DMS79 treated with DMSO at 0.1 percent for 48 hours (cell line): ENCODE data around the gene NPW.

Experiments
- DNase-seq: peaks from one replicate; lab custom pipeline; 2025; lab: John Stamatoyannopoulos, UW

NPW gene

DNA sequence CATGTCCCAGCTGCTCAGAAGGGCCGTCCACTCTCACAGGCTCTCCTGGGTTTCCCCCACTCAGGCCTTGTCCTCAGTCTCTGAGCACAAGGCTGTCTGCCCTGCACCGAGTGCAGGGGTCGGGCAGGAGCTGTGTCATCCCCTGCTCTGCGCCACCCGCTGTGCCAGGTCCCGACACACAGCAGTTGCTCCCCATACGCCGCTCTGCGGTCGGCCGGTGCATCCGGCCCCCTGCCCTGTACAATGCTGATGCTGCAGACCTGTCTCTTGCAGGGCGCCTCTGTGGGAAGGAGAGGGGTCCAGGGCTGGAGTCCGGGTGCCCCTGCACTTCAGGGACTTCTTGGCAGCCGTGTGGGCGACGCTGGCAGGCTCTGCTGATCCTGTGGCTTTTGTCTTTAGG is 34.3 kb downstream of the NPW start:
- DNase-seq = no peak

DNA sequence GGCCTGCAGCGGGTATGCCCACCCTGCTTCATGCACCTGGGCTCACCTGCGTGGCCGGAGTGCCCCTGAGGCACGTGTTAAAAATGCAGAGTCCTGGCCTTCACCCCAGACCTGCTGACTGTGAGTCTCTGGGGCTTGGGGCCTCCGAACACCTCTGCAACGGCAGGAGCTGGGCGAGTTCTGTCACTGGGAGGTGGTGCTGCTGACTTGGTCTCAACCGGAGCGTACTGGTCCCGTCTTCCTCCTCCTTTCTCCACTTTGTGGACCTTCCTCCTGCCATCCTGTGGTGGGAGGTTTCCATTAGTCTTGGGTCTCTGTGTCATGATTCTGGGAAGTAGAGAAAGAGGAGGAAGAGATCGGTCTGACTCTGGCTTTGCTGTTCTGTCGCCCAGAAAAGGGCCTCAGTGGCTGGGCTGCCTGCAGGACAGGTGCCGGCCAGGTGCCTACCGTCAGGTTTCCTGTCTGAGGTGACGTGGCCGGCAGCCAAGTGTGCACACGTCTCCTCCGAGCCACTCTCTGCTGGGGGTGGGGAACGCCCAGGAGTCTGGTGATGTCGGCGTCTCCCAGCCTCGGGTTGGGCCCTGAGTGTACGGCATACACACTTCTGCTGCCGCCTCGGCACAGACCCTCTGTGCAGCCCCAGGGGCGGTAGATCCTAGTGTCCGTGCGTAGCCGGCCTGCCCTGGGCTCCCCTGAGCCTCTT is 35.1 kb downstream of the NPW start:
- peak; percentile 84 for DNase-seq

DNA sequence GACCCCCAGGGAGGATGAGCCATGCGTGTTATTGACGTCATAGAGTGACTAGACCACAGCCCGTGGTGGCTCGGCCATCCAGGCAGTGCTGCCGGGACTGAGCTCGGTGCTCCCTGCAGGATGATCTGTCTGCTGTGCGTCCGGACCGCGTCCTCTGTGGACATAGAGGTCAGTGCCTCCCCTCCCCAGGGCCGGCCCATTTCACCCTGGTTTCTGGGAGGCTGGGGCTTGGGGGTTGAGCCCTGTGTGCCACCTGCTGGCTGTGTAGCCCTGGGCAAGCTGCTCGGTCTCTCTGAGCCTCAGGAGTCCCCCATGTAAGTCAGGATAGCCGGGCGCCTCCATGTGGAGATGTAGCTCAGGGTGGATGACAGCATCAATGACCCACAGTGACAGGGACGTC is 36.5 kb downstream of the NPW start:
- DNase-seq = no peak

DNA sequence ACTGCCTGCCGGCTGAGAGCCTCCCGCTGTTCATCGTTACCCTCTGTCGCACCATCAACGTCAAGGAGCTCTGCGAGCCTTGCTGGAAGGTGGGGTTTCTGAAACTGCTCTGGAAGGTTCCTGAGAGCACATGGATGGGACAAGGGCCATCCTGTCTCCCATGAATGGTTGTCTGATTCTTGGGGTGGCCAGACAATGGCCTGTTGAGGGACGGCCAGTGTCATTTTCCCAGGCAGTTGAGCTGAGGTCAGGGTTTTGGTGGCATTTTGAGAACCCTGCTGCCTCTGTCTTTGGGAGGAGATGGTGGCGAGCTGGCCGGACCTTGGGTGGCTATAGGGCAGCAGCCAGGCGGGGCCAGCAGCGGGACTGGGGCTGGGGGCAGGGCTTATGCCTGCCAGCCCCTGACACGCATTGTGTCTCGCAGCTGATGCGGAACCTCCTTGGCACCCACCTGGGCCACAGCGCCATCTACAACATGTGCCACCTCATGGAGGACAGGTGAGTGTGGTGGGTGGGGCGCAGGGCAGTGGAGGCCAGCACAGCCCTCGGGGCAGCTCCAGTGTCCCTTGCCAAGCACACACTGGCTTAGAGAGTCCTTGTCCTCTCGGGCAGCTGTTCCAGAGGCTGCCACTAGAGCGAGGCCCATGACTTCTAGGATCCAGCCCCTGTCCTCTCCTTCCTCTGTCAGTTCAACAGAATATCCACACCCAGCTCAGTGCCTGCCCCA is 37.3 kb downstream of the NPW start:
- DNase-seq = peak; percentile 82

DNA sequence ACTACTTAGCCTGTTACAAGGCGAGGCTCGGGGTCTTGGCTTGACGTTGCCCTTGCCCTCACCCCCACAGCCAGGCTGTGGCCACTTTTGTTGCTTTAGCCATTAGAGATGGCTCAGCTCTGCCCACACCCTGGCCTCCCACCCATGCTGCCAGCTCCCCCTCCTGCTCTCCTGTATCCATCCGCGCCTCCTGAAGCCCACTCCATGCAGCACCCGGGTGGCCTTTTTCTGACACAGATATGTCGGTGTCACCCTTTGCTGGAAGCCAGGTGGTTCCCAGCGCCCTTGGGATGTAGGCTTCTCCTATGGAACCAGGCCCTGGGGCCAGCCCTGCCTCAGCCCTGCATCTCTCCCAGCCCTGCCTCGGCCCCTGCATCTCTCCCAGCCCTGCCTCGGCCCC is 37.9 kb downstream of the NPW start:
- DNase-seq = no peak

DNA sequence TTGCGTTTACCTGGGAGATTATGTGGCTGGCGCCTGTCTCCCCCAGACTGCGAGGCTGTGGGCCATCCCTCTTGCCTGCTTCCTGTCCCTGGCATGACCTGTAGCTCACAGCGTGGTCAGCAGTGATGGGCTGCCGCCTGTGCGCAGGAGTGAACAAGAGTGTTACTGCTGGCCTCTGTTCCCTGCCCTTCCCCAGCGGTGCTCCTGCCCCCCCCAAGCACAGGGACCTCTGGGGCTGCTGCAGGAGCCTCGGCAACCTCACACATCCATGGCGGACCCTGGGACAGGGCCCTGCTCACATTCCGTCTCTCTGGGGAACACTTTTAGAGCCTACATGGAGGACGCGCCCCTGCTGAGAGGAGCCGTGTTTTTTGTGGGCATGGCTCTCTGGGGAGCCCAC is 38.8 kb downstream of the NPW start:
- no peak for DNase-seq

DNA sequence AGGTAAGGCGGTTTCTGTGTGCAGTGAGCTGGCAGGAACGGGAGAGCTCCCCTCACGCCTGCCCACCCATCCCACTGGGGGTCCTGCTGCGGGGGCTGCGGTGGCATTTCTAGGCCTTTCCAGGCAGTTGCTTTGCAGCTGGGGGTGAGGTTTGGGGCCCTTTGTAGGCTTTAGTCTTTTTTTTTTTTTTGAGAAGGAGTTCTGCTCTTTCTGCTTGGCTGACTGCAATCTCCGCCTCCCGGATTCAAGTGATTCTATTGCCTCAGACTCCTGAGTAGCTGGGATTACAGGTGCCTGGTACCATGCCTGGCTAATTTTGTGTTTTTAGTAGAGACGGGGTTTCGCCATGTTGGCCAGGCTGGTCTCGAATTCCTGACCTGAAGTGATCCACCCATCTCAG is 39.3 kb downstream of the NPW start:
- peak; percentile 77 for DNase-seq

DNA sequence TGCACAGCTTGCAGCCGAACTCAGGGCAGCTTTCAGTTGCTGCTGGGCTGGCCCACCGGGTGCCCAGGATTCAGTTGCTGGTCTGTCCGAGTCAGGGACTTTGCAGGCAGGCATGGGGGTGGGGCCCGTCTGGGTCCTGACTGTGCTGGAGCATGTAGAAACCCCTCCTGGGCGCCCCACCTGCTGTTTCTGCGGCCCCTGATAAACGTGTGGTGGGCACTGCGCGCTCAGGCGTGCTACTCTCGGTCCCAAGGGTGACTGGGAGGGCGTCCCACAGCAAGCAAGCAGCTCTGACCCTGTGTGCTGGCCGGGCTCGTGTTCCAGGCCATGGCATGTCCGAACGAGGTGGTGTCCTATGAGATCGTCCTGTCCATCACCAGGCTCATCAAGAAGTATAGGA is 40.8 kb downstream of the NPW start:
- no peak for DNase-seq

DNA sequence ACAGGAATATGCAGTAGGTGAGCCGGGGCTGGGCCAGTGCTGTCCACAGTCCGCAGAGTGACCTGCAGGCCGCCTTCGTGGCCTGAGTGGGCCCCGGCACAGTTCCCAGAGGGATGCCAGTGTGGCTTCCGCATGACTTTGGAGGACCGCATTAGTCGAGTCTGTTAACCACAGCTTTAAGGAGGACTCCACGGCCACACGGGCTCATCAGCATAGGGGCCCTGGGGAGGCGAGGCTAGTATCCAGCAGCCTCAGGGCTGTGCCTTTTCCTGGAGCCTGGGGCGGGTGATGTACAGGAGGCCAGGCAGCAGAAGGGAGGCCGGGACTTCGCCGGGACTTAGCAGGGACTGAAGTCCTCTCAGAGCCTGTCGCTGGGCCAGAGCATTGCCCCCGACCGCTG is 41.4 kb downstream of the NPW start:
- DNase-seq = no peak

DNA sequence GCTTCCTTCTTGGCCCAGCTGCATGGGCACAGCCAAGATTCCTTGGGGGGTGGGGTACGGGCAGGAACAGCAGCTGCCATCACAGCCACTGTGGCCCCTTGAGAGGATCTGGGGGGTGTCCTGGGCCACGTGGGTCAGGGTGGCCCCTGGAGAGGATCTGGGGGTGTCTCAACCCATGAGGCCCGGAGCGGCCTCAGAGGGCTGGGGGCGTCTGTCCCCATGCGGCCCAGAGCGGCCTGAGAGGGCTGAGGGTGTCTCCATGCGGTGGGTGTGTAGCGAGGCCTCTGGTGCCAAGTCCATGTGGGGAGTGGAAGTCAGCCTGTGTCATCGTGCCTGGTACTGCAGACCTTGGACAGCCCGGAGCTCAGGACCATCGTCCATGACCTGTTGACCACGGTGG is 41.9 kb downstream of the NPW start:
- DNase-seq = no peak

DNA sequence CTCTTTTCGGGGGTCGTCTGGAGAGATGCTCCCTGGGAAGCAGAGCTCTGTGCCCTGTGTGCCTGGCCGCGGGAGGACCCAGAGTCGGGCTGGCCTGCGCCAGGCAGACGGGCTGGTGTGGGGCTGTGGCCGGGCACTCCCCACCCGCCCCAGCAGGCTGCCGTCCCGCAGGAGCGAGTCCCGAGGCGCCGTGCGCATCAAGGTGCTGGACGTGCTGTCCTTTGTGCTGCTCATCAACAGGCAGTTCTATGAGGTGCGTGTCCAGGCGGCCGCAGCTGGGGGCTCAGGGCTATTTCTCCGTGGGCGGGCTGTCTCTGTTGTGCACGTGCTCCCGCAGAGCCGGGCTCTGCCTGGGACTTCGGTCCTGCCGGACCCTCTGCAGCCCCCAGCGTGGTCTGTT is 43.2 kb downstream of the NPW start:
- no peak for DNase-seq

DNA sequence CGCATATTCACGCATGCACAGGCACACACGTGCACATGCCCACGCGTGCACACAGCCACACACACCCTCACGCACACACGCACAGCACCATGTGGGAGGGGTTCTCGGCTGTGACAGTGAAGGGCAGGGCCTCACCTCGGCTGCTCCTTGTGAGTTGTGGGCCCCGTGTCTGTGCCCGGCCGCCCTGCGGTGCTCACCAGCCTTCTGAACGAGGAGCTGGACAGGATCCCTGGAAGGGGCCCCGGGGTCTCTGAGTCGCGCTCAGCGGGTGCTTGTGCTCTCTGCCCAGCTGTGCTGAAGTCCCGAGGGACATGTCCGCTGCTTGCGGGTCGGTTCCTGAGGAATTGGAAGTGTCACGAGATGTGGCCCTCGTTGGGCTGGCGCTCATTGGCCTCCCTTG is 44.3 kb downstream of the NPW start:
- DNase-seq = no peak

DNA sequence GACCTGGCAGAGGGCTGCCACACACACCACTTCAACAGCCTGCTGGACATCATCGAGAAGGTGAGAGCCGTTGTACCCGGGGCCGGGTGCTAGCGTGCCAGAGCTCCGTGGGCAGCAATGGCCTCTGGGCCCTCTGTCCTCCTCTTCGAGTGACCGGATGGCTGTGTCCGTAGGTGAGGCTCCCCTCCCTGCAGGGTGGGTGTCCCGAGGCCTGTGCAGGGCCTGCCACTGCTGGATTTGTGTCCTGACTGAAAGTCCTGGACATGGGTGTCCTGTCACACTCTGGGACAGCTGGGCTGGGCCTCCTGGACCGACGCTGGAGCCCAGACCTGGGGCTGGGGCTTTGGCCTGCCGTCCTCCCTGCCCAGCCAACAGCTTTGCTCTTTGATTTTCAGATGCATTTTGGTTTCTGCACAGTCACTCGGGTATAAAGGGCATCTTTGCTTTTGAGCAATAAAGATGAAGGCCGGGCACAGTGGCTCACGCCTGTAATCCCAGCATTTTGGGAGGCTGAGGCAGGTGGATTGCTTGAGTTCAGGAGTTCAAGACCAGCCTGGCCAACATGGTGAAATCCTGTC is 44.9 kb downstream of the NPW start:
- no peak for DNase-seq

DNA sequence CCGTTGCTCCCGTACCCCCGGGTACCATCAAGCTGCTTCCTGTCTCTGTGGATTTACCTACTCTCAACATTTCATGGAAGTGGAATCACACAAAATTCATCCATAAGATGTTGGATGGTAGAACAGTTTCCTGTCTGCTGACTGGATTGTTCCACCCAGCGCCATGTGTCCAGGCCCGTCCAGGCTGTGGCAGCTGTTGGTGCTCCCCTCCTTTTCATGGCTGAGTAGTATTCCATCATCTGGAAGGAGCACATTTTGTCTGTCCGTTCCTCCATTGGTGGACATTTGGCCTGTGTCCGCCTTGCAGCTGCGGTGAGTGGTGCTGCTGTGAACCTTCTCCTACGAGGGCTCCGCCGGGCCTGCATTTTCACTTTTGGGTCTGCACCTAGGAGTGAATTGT is 46.6 kb downstream of the NPW start:
- no peak for DNase-seq
